ENCODE results near the gene SORL1.

DNA sequence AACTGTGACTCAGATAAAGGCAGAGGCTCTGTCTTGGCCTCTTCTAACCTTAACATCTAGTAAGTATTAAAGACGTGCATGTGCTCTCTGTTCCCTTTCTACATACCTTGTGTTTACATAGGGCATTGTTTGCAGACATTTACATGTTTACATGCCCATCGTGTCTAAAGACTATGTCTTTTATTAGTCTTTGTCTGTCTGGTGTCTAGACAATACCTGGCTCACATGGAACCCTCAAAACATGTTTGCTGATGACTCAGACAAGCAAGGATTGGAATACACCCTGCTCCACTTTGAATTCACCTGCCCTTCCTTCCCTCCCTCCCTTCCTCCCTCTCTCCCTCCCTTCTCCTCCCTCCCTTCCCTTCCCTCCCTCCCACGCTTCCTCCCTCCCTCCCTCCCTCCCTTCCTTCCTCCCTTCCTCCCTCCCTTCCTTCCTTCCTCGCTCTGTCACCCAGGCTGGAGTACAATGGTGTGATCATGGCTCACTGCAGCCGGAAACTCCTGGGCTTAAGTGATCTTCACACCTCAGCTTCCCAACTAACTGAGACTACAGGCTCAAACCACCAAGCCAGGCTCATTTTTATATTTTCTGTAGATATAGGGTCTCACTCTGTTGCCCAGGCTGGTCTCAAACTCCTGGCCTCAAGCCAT, 24.4 kb downstream of the SORL1 start:
- TF ChIP-seq, protein P1, sequence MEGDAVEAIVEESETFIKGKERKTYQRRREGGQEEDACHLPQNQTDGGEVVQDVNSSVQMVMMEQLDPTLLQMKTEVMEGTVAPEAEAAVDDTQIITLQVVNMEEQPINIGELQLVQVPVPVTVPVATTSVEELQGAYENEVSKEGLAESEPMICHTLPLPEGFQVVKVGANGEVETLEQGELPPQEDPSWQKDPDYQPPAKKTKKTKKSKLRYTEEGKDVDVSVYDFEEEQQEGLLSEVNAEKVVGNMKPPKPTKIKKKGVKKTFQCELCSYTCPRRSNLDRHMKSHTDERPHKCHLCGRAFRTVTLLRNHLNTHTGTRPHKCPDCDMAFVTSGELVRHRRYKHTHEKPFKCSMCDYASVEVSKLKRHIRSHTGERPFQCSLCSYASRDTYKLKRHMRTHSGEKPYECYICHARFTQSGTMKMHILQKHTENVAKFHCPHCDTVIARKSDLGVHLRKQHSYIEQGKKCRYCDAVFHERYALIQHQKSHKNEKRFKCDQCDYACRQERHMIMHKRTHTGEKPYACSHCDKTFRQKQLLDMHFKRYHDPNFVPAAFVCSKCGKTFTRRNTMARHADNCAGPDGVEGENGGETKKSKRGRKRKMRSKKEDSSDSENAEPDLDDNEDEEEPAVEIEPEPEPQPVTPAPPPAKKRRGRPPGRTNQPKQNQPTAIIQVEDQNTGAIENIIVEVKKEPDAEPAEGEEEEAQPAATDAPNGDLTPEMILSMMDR (conservative IDR thresholded peaks at IDR 0.05; ENCODE audit: low read length): no peak
- TF ChIP-seq EZH2phosphoT487 (IDR thresholded peaks at IDR 0.05; ENCODE audit: borderline replicate concordance): no peak

Data from Loucy (cell line).